ENCODE results near the gene SIX1.

DNA sequence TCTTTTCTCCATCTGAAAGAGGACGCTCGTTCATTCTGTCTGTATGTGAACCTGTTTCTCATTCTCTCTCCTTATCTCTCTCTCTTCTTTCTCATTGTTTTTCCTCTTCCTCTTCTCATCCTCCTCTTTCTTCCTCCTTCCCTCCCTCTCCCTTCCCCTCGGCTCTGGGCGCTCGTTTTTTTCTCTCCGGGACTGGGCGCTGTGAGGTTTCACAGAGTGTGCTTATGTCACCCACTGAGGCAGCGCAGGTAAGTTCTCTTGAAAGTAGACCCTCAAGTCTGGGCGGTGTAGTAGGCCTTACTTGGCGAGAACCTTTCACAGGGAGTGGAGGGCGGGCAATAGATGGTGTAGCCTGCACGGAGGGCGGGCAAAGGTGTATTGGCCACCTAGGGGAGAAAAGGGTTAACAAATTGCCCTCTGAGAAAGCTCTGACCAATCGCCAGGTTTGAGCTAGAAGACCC, 4.5 kb upstream of the SIX1 start:
- TF ChIP-seq, protein P1, sequence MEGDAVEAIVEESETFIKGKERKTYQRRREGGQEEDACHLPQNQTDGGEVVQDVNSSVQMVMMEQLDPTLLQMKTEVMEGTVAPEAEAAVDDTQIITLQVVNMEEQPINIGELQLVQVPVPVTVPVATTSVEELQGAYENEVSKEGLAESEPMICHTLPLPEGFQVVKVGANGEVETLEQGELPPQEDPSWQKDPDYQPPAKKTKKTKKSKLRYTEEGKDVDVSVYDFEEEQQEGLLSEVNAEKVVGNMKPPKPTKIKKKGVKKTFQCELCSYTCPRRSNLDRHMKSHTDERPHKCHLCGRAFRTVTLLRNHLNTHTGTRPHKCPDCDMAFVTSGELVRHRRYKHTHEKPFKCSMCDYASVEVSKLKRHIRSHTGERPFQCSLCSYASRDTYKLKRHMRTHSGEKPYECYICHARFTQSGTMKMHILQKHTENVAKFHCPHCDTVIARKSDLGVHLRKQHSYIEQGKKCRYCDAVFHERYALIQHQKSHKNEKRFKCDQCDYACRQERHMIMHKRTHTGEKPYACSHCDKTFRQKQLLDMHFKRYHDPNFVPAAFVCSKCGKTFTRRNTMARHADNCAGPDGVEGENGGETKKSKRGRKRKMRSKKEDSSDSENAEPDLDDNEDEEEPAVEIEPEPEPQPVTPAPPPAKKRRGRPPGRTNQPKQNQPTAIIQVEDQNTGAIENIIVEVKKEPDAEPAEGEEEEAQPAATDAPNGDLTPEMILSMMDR (conservative IDR thresholded peaks at IDR 0.05; ENCODE audit: low read length) = no peak
- TF ChIP-seq EZH2phosphoT487 (IDR thresholded peaks at IDR 0.05; ENCODE audit: borderline replicate concordance) = no peak

Measured in Loucy (cell line).